GM12878 (cell line): Measurements from ENCODE around the gene ZBTB21. TPM values are rescaled to one million over a fixed set of nuclear protein-coding genes. Genes with fewer than 3 reads are reported as not detected.

ENCODE experiments used
- ATAC-seq: fragments of 200-7000 bp; cut with Tn5 transposase; 3 replicates; pipeline ENCODE4 v1.9.1; 2020; ENCODE audit warnings: mild to moderate bottlenecking, moderate library complexity
- BruUV-seq: library from RNA; stranded (reverse); fragments of 400-500 nt; replicated peaks from 2 replicates; lab custom pipeline; 2021; lab: Mats Ljungman, UMichigan
- CTCF ChIA-PET: fragments of 300-600 bp; sonication (Branson Sonifier 250); formaldehyde crosslinking; extraction: SDS; loops from one replicate; lab custom pipeline; 2021; ENCODE audit warnings: inconsistent platforms; lab: Yijun Ruan, JAX
- POLR2A ChIA-PET: fragments of 350-600 bp; formaldehyde crosslinking; extraction: SDS; loops from one replicate; lab custom pipeline; 2021; ENCODE audit warnings: inconsistent platforms; lab: Charles Lee
- RAD21 ChIA-PET: fragments of 300-600 bp; sonication (Branson Sonifier 250); formaldehyde crosslinking; loops from one replicate; lab custom pipeline; 2023; ENCODE audit warnings: antibody characterized with exemption; ENCODE audit not compliant: unreplicated experiment; lab: Charles Lee
- SMC1A ChIA-PET: fragments of 300-600 bp; sonication (Branson Sonifier 250); formaldehyde crosslinking; loops from one replicate; lab custom pipeline; 2023; ENCODE audit not compliant: unreplicated experiment, uncharacterized antibody; lab: Charles Lee
- DNase-seq: peaks from one replicate; pipeline ENCODE4 v3.0.0-alpha.2; 2011; ENCODE audit warnings: low read depth, low spot score
- FAIRE-seq: peaks from 3 replicates; lab custom pipeline; 2011; peaks lifted over from hg19 to GRCh38; lab: Jason Lieb, UNC
- H2AFZ ChIP-seq: 2 replicates; pipeline ENCODE4 v1.6.0; 2011; ENCODE audit warnings: low read depth, low read length, control low read depth; ENCODE audit not compliant: control insufficient read depth
- H3K27ac ChIP-seq: 2 replicates; pipeline ENCODE4 v1.5.1; 2011; ENCODE audit warnings: control low read depth; ENCODE audit not compliant: control insufficient read depth, insufficient read depth
- H3K27me3 ChIP-seq, 2 experiments: replicated peaks in 1 of 2; 2 replicates each; pipeline versions ENCODE4 v1.6.0 to v1.6.1; 2011; ENCODE audit warnings: low read length in 1 of 2; ENCODE audit not compliant: control insufficient read depth in 2 of 2, insufficient read depth in 2 of 2
- H3K36me3 ChIP-seq, 2 experiments: 2 replicates each; pipeline ENCODE4 v1.5.1; 2011; ENCODE audit warnings: low read length in 1 of 2; ENCODE audit not compliant: control insufficient read depth in 2 of 2, insufficient read depth in 2 of 2
- H3K4me1 ChIP-seq: 2 replicates; pipeline ENCODE4 v1.6.1; 2011; ENCODE audit warnings: mild to moderate bottlenecking, low read length, moderate library complexity, mixed read lengths; ENCODE audit not compliant: control insufficient read depth, insufficient read depth
- H3K4me2 ChIP-seq: 2 replicates; pipeline ENCODE4 v1.6.0; 2011; ENCODE audit warnings: control low read depth; ENCODE audit not compliant: control insufficient read depth, insufficient read depth
- H3K4me3 ChIP-seq: fragments of 200-600 bp; sonication (generic); 2 replicates; pipeline ENCODE4 v1.5.1; 2016
- H3K79me2 ChIP-seq: 2 replicates; pipeline ENCODE4 v1.6.0; 2011; ENCODE audit warnings: low read length; ENCODE audit not compliant: control insufficient read depth, insufficient read depth
- H3K9ac ChIP-seq: 2 replicates; pipeline ENCODE4 v1.8.0; 2011; ENCODE audit warnings: low read length, control low read depth, mixed read lengths; ENCODE audit not compliant: control insufficient read depth, insufficient read depth
- H3K9me3 ChIP-seq: replicated peaks from 3 replicates; pipeline ENCODE4 v1.5.1; 2011; ENCODE audit warnings: mild to moderate bottlenecking, low read length; ENCODE audit not compliant: control insufficient read depth, insufficient read depth
- H4K20me1 ChIP-seq: 2 replicates; pipeline ENCODE4 v1.6.0; 2011; ENCODE audit not compliant: control insufficient read depth, insufficient read depth
- ASH2L ChIP-seq: fragments of 300-600, 200-600 bp; sonication (generic); IDR thresholded peaks from 2 replicates; pipeline ENCODE4 v1.6.1; 2017; ENCODE audit warnings: low read depth, mild to moderate bottlenecking, borderline replicate concordance
- ATF2 ChIP-seq: IDR thresholded peaks from 2 replicates; pipeline ENCODE4 v1.6.1; 2012; ENCODE audit warnings: low read length, inconsistent platforms
- BCLAF1 ChIP-seq: fragments of 450-650 bp; IDR thresholded peaks from 2 replicates; pipeline ENCODE4 v1.6.1; 2017; ENCODE audit warnings: antibody characterized with exemption, mild to moderate bottlenecking, moderate library complexity
- CTCF ChIP-seq, 3 experiments: IDR thresholded peaks in 2 of 3; conservative IDR thresholded peaks in 1 of 3; 2 replicates each; pipeline ENCODE4 v1.5.1; 2011; ENCODE audit warnings: low read depth in 3 of 3, low read length in 3 of 3, mild to moderate bottlenecking in 3 of 3, control low read depth in 2 of 3, moderate library complexity in 2 of 3, inconsistent platforms in 1 of 3, mixed read lengths in 1 of 3; ENCODE audit not compliant: control insufficient read depth in 2 of 3, insufficient read depth in 1 of 3; ENCODE audit errors: extremely low read depth in 1 of 3
- HDAC2 ChIP-seq: fragments of 200-600 bp; sonication (generic); IDR thresholded peaks from 2 replicates; pipeline ENCODE4 v1.6.1; 2017
- NFYB ChIP-seq: IDR thresholded peaks from 2 replicates; pipeline ENCODE4 v1.6.1; 2011; ENCODE audit warnings: low read depth, mild to moderate bottlenecking, low read length, improper control_type of control experiment, moderate library complexity; ENCODE audit not compliant: insufficient read depth
- RAD51 ChIP-seq: fragments of 450-650 bp; IDR thresholded peaks from 2 replicates; pipeline ENCODE4 v1.6.1; 2016; ENCODE audit warnings: moderate library complexity, mild to moderate bottlenecking, inconsistent platforms
- WRNIP1 ChIP-seq: IDR thresholded peaks from 2 replicates; pipeline ENCODE4 v1.6.1; 2011; ENCODE audit warnings: low read depth, low read length, improper control_type of control experiment, borderline replicate concordance
- YBX1 ChIP-seq: fragments of 450-650 bp; IDR thresholded peaks from 2 replicates; pipeline ENCODE4 v1.6.1; 2016; ENCODE audit warnings: antibody characterized with exemption
- WGBS: methylation state at CpG from one replicate; pipeline ENCODE4 v1.1.6; 2016; ENCODE audit warnings: low lambda C conversion rate; ENCODE audit not compliant: insufficient replicate concordance, insufficient coverage; ENCODE audit errors: missing lambda C conversion rate; 5-methylcytosine and 5-hydroxymethylcytosine counted together
- in situ Hi-C: fragments of 300-500 bp; cut with MboI; formaldehyde crosslinking; loops from 9 replicates; pipeline ENCODE4 v1.14.3; 2018; ENCODE audit warnings: mixed read lengths
- intact Hi-C: fragments of 100-400 bp; cut with micrococcal nuclease; formaldehyde crosslinking; loops from one replicate; pipeline ENCODE4 v1.14.2; 2022; ENCODE audit not compliant: unreplicated experiment
- polyA plus RNA-seq, 11 experiments: library from polyadenylated mRNA; depleted of rRNA in 4 of 11; unstranded in 6 of 11; stranded (reverse) in 5 of 11; fragments of >200 nt; fragmentation: Nextera tagmentation in 4 of 11; fragmentation: Illumina TruSeq in 1 of 11; extraction: Ambion mirVana in 4 of 11; extraction: Trizol in 1 of 11; gene quantifications; 1 replicate in 1 of 11; 2 replicates in 10 of 11; pipeline versions ENCODE4 v1.2.1 to v1.2.3, GENCODE V29; 2011 to 2016; ENCODE audit warnings: inconsistent platforms in 2 of 11, missing spikeins in 2 of 11, low read depth in 1 of 11
- total RNA-seq, 4 experiments: library from RNA; depleted of rRNA in 3 of 4; stranded (reverse); fragments of >200 nt in 3 of 4; fragmentation: Illumina TruSeq in 1 of 4; extraction: Trizol in 1 of 4; gene quantifications; 2 replicates each; pipeline versions ENCODE4 v1.2.1 to v1.2.3, GENCODE V29; 2013 to 2021
- TF ChIP-seq, protein P1 (sequence below): fragments of 450-650 bp; IDR thresholded peaks from 2 replicates; pipeline ENCODE4 v1.6.1; 2018; ENCODE audit warnings: borderline replicate concordance, mild to moderate bottlenecking; ENCODE audit not compliant: partially characterized antibody
- TF ChIP-seq, protein P2 (sequence below): fragments of 450-650 bp; IDR thresholded peaks from 2 replicates; pipeline ENCODE4 v1.6.1; 2016; ENCODE audit warnings: mild to moderate bottlenecking, moderate library complexity, borderline replicate concordance

The ZBTB21 gene
- total and polyA plus RNA-seq, 10 of the 15 experiments (the other 5 are each of a cell fraction or from before 2014, with no cell fraction given), result 1.8 to 21.6 (median 10.6) TPM

DNA sequence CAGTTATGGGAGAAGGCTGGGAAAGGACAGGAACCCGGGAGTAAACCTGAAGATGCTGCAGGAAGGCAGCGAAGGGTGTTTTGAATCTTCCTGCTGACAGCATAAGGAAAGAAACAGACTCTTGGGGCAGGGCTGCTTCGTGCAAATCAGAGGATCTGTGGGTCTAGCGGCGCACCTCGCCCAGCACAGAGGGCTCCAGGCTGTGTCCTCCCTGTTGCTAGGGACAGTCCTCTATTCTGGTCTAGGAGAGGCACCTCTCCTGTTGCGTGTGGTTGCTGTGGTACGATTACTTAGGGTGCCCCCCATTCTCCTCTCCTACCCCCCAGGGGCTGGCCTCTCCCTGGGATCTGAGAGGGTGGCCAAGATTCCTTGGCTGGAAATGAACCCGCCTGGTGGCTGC, 67.7 kb downstream of the ZBTB21 start:
- ChIA-PET SMC1A (no interaction called here), POLR2A (no interaction called here), CTCF (no interaction called here), RAD21 (no interaction called here)
- Histone ChIP-seq H3K4me2 (no peak overlapping the region), H3K79me2 (peaks cover 12% of the 10 kb centered on the region), H3K27me3 (no peaks in the 10 kb centered on the region), H3K4me1 (no peaks in the 10 kb centered on the region), H2AFZ (no peak overlapping the region), H3K27ac (no peak overlapping the region), H3K9me3 (no peaks in the 10 kb centered on the region), H3K36me3 (peaks cover 0 to 4% of the 10 kb centered on the region in 2 experiments), H3K4me3 (no peak overlapping the region), H4K20me1 (no peaks in the 10 kb centered on the region), H3K9ac (no peak overlapping the region)
- in situ Hi-C loops (no loop called here), intact Hi-C loops (no loop called here)
- BruUV-seq, result no TSS peak
- no peak for FAIRE-seq
- WGBS, result 91% methylated on average over 9 of the region's 9 CpGs
- no peak for ATAC-seq
- DNase-seq, result no peak
- TF ChIP-seq ATF2, result no peak
- TF ChIP-seq WRNIP1, result no peak
- TF ChIP-seq YBX1, result no peak
- TF ChIP-seq, protein P1, sequence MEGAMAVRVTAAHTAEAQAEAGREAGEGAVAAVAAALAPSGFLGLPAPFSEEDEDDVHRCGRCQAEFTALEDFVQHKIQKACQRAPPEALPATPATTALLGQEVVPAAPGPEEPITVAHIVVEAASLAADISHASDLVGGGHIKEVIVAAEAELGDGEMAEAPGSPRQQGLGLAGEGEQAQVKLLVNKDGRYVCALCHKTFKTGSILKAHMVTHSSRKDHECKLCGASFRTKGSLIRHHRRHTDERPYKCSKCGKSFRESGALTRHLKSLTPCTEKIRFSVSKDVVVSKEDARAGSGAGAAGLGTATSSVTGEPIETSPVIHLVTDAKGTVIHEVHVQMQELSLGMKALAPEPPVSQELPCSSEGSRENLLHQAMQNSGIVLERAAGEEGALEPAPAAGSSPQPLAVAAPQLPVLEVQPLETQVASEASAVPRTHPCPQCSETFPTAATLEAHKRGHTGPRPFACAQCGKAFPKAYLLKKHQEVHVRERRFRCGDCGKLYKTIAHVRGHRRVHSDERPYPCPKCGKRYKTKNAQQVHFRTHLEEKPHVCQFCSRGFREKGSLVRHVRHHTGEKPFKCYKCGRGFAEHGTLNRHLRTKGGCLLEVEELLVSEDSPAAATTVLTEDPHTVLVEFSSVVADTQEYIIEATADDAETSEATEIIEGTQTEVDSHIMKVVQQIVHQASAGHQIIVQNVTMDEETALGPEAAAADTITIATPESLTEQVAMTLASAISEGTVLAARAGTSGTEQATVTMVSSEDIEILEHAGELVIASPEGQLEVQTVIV, result no peak
- TF ChIP-seq, protein P2, sequence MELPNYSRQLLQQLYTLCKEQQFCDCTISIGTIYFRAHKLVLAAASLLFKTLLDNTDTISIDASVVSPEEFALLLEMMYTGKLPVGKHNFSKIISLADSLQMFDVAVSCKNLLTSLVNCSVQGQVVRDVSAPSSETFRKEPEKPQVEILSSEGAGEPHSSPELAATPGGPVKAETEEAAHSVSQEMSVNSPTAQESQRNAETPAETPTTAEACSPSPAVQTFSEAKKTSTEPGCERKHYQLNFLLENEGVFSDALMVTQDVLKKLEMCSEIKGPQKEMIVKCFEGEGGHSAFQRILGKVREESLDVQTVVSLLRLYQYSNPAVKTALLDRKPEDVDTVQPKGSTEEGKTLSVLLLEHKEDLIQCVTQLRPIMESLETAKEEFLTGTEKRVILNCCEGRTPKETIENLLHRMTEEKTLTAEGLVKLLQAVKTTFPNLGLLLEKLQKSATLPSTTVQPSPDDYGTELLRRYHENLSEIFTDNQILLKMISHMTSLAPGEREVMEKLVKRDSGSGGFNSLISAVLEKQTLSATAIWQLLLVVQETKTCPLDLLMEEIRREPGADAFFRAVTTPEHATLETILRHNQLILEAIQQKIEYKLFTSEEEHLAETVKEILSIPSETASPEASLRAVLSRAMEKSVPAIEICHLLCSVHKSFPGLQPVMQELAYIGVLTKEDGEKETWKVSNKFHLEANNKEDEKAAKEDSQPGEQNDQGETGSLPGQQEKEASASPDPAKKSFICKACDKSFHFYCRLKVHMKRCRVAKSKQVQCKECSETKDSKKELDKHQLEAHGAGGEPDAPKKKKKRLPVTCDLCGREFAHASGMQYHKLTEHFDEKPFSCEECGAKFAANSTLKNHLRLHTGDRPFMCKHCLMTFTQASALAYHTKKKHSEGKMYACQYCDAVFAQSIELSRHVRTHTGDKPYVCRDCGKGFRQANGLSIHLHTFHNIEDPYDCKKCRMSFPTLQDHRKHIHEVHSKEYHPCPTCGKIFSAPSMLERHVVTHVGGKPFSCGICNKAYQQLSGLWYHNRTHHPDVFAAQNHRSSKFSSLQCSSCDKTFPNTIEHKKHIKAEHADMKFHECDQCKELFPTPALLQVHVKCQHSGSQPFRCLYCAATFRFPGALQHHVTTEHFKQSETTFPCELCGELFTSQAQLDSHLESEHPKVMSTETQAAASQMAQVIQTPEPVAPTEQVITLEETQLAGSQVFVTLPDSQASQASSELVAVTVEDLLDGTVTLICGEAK, result no peak
- TF ChIP-seq BCLAF1, result no peak
- no peak for TF ChIP-seq RAD51
- no peak for TF ChIP-seq ASH2L
- no peak for TF ChIP-seq NFYB
- TF ChIP-seq CTCF (IDR thresholded peaks at IDR 0.05 in 2 of 3, conservative IDR thresholded peaks at IDR 0.05 in 1 of 3; ENCODE audit: control insufficient read depth in 2 of 3, extremely low read depth in 1 of 3, insufficient read depth in 1 of 3, low read depth in 3 of 3, low read length in 3 of 3), result no peak
- no peak for TF ChIP-seq HDAC2
